ACC112 (cell line): ENCODE results near the gene FRYL.

Source experiments
- H2AFZ ChIP-seq: fragments of 200-600 bp; sonication (generic); one replicate; pipeline ENCODE4 v1.6.0; 2017; ENCODE audit warnings: antibody characterized with exemption, low read length; ENCODE audit not compliant: unreplicated experiment
- H3K27ac ChIP-seq: fragments of 200-600 bp; sonication (generic); 2 replicates; pipeline ENCODE4 v1.5.1; 2014; ENCODE audit warnings: low read depth, mild to moderate bottlenecking, antibody characterized with exemption, low read length, moderate library complexity
- H3K27me3 ChIP-seq: fragments of 200-600 bp; sonication (generic); 2 replicates; pipeline ENCODE4 v1.6.1; 2014; ENCODE audit warnings: mild to moderate bottlenecking, antibody characterized with exemption, low read length, moderate library complexity, mixed read lengths; ENCODE audit not compliant: insufficient read depth
- H3K36me3 ChIP-seq: fragments of 200-600 bp; sonication (generic); 2 replicates; pipeline ENCODE4 v1.6.1; 2016; ENCODE audit warnings: mild to moderate bottlenecking, antibody characterized with exemption, low read length, moderate library complexity, mixed read lengths; ENCODE audit not compliant: insufficient read depth
- H3K4me1 ChIP-seq: fragments of 200-600 bp; sonication (generic); one replicate; pipeline ENCODE4 v1.6.1; 2016; ENCODE audit warnings: low read length, mixed read lengths; ENCODE audit not compliant: insufficient read depth, unreplicated experiment, control insufficient read depth
- H3K4me3 ChIP-seq: fragments of 200-600 bp; sonication (generic); 2 replicates; pipeline ENCODE4 v1.5.1; 2014; ENCODE audit warnings: mild to moderate bottlenecking, low read depth, low read length
- H3K79me2 ChIP-seq: fragments of 200-600 bp; sonication (generic); one replicate; pipeline ENCODE4 v1.6.0; 2016; ENCODE audit warnings: low read length; ENCODE audit not compliant: control insufficient read depth, unreplicated experiment, insufficient read depth

FRYL gene

DNA sequence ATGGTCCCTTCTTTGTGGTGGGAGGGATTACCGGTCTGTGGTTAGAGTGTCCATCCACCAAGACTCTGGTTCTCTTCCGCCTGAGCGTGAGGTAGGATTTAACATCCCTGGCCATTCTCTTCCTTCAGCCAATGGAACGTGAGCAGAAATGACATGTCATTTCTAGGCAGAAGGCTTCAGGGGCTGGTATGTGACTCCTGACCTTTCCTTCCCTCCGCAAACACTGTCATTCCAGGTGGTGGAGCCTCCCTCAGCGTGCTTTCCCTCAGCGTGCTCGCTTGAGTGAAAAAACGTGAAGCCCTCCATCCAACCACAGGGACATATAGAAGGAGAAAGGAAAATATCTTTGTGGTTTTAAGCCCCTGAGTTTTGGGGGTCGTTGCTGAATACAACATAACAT lies 330.9 kb downstream of the FRYL start:
- H3K36me3 ChIP-seq = no peaks in the 10 kb centered on the region
- no peak overlapping the region for H2AFZ ChIP-seq
- H3K27me3 ChIP-seq = no peaks in the 10 kb centered on the region

More for the DNA sequence above, 330.9 kb downstream of the FRYL start:
- Histone ChIP-seq H3K27ac (no peak overlapping the region), H3K79me2 (no peaks in the 10 kb centered on the region), H3K4me1 (no peaks in the 10 kb centered on the region), H3K4me3 (no peak overlapping the region)
